Endothelial cell (in vitro differentiated cells): ENCODE data around the gene TSPAN33. TPM values are rescaled to one million over a fixed set of nuclear protein-coding genes. Genes with fewer than 3 reads are reported as not detected.

ENCODE experiments used
- DNase-seq: peaks from one replicate; pipeline ENCODE4 v3.0.0; 2021; ENCODE audit warnings: low spot score
- H3K27ac Mint-ChIP-seq: one replicate; pipeline ENCODE4 v1.8.0; 2021; ENCODE audit warnings: mixed read lengths, inconsistent platforms; ENCODE audit not compliant: unreplicated experiment
- H3K27me3 Mint-ChIP-seq: one replicate; pipeline ENCODE4 v1.8.0; 2021; ENCODE audit warnings: mild to moderate bottlenecking, moderate library complexity, mixed read lengths, inconsistent platforms; ENCODE audit not compliant: unreplicated experiment
- H3K36me3 Mint-ChIP-seq: one replicate; pipeline ENCODE4 v1.8.0; 2021; ENCODE audit warnings: mild to moderate bottlenecking, low read depth, mixed read lengths, inconsistent platforms; ENCODE audit not compliant: unreplicated experiment
- H3K4me1 Mint-ChIP-seq: one replicate; pipeline ENCODE4 v1.8.0; 2021; ENCODE audit warnings: mild to moderate bottlenecking, mixed read lengths, inconsistent platforms; ENCODE audit not compliant: unreplicated experiment
- H3K4me3 Mint-ChIP-seq: one replicate; pipeline ENCODE4 v1.8.0; 2021; ENCODE audit warnings: mild to moderate bottlenecking, mixed read lengths, inconsistent platforms; ENCODE audit not compliant: unreplicated experiment
- H3K9me3 Mint-ChIP-seq: one replicate; pipeline ENCODE4 v1.8.0; 2021; ENCODE audit warnings: mixed read lengths, inconsistent platforms; ENCODE audit not compliant: unreplicated experiment
- total RNA-seq: library from RNA; stranded (reverse); fragmentation: NEBNext Ultra II Directional; extraction: Animal tissue kit (Norgen Biotek cat#: 25700); gene quantifications from one replicate; pipeline ENCODE4 v1.2.1, GENCODE V29; 2021; ENCODE audit not compliant: unreplicated experiment
- TF ChIP-seq, protein P1 (sequence below): fragments of 200-600 bp; sonication (generic); IDR thresholded peaks from one replicate; pipeline ENCODE4 v1.5.0; 2021; ENCODE audit warnings: antibody characterized with exemption; ENCODE audit not compliant: unreplicated experiment

TSPAN33 gene
- total RNA-seq, 1 donor from 2014 or later, result 1.8 TPM

DNA sequence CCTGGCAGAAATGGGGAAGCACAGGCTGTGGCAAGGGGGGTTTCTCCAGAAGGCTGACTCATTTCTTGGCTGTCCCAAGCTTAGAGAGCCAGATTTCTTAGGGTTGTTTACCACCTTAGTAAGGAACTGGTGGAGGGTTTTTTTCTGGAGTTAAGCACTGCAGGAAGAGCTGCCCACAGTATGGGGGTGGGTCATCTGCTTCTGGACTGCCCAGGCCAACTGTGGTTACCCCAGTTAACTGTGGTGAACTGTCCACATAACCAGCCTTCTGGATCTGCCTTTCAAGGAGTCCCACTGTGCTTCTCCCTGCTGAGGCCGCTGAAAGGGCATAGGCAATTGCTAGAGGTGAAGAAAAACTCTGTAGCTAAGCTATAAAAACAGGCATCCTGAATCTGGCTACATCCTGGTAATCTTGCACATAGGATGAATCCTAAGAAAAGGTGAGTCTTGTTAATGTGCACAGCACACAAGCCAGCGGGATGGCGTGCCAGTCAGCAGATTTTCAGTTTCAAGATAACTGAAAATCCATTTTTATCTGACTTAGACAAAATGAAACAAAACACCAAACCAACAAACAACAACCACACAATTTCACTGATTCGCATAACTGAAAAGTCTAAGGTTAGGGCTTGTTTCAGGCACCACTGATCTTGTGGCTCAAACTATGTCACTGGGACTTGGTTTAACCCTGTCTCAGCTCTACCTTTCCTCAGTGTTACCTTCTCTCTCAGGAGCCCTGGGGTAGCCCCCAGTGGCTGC is 21.6 kb upstream of the TSPAN33 start:
- Mint-ChIP-seq H3K27ac (no peak overlapping the region), H3K9me3 (no peaks in the 10 kb centered on the region), H3K27me3 (peaks cover 4% of the 10 kb centered on the region), H3K4me1 (no peaks in the 10 kb centered on the region), H3K4me3 (no peak overlapping the region), H3K36me3 (peaks cover 11% of the 10 kb centered on the region)
- no peak for DNase-seq
- TF ChIP-seq, protein P1, sequence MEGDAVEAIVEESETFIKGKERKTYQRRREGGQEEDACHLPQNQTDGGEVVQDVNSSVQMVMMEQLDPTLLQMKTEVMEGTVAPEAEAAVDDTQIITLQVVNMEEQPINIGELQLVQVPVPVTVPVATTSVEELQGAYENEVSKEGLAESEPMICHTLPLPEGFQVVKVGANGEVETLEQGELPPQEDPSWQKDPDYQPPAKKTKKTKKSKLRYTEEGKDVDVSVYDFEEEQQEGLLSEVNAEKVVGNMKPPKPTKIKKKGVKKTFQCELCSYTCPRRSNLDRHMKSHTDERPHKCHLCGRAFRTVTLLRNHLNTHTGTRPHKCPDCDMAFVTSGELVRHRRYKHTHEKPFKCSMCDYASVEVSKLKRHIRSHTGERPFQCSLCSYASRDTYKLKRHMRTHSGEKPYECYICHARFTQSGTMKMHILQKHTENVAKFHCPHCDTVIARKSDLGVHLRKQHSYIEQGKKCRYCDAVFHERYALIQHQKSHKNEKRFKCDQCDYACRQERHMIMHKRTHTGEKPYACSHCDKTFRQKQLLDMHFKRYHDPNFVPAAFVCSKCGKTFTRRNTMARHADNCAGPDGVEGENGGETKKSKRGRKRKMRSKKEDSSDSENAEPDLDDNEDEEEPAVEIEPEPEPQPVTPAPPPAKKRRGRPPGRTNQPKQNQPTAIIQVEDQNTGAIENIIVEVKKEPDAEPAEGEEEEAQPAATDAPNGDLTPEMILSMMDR, result no peak

DNA sequence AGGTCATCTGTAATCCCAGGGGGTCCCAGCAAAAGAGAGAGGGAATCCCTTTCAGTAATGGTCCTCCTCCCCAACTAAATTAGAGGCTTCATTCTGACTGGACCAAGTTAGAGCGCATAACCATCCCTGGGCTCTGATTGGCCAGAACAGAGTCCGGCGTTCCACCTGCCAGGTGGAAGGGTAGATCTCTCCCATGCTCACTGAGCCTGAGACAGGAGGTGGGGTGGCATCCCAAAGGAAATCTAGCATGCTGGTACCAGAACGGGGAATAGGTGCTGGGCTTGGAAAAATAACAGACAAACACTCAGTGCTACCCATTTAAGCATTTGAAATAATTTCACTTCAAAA is 21.0 kb upstream of the TSPAN33 start:
- Mint-ChIP-seq H3K27me3 (peaks cover 4% of the 10 kb centered on the region), H3K27ac (no peak overlapping the region), H3K4me1 (no peaks in the 10 kb centered on the region), H3K9me3 (no peaks in the 10 kb centered on the region), H3K36me3 (peaks cover 11% of the 10 kb centered on the region), H3K4me3 (no peak overlapping the region)
- TF ChIP-seq, protein P1, result no peak
- no peak for DNase-seq

DNA sequence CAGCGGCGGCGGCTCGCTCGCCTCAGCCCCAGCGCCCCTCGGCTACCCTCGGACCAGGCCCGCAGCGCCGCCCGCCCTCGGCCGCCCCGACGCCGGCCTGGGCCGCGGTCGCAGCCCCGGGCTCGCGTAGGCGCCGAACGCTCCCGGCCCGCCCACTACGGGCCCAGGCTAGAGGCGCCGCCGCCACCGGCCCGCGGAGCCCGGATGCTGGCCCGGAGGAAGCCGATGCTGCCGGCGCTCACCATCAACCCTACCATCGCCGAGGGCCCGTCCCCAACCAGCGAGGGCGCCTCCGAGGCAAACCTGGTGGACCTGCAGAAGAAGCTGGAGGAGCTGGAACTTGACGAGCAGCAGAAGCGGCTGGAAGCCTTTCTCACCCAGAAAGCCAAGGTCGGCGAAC is 18.2 kb upstream of the TSPAN33 start:
- Mint-ChIP-seq H3K36me3 (peaks cover 3% of the 10 kb centered on the region), H3K4me1 (no peaks in the 10 kb centered on the region), H3K27ac (no peak overlapping the region), H3K9me3 (no peaks in the 10 kb centered on the region), H3K4me3 (no peak overlapping the region), H3K27me3 (peaks cover 3% of the 10 kb centered on the region)
- TF ChIP-seq, protein P1, result no peak
- no peak for DNase-seq

DNA sequence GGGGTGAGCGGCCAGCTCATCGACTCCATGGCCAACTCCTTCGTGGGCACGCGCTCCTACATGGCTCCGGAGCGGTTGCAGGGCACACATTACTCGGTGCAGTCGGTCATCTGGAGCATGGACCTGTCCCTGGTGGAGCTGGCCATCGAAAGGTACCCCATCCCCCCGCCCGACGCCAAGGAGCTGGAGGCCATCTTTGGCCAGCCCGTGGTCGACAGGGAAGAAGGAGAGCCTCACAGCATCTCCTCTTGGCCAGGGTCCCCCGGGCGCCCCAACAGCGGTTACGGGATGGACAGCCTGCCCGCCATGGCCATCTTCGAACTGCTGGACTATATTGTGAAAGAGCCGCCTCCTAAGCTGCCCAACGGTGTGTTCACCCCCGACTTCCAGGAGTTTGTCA is 17.4 kb upstream of the TSPAN33 start:
- H3K4me1 Mint-ChIP-seq, result no peaks in the 10 kb centered on the region
- H3K9me3 Mint-ChIP-seq, result no peaks in the 10 kb centered on the region
- H3K27me3 Mint-ChIP-seq, result peaks cover 3% of the 10 kb centered on the region
- H3K27ac Mint-ChIP-seq, result no peak overlapping the region
- TF ChIP-seq, protein P1, result no peak
- no peak for DNase-seq
- no peaks in the 10 kb centered on the region for H3K36me3 Mint-ChIP-seq
- no peak overlapping the region for H3K4me3 Mint-ChIP-seq

DNA sequence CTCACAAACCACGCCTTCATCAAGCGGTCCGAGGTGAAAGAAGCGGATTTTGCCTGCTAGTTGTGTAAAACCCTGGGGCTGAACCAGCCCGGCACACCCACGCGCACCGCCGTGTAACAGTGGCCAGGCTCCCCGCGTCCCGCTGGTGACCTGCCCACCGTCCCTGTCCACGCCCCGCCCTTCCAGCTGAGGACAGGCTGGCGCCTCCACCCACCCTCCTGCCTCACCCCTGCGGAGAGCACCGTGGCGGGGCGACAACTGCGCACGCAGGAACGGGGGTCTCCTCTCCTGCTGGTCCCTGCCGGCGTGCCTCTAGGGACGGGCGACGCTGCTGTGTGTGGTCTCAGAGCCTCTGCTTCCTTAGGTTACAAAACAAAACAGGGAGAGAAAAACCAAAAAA is 16.9 kb upstream of the TSPAN33 start:
- TF ChIP-seq, protein P1, result no peak
- Mint-ChIP-seq H3K27ac (no peak overlapping the region), H3K4me3 (no peak overlapping the region), H3K36me3 (no peaks in the 10 kb centered on the region), H3K4me1 (no peaks in the 10 kb centered on the region), H3K27me3 (peaks cover 3% of the 10 kb centered on the region), H3K9me3 (no peaks in the 10 kb centered on the region)
- no peak for DNase-seq
